Suprapubic skin (tissue), 4 donors: Measurements from ENCODE around the gene TAAR9.

Experiments used
- CTCF ChIP-seq, 2 donors: fragments of 200-600 bp in 1 of 2; fragments of 450-650 bp in 1 of 2; sonication (generic) in 1 of 2; IDR thresholded peaks; one replicate each; pipeline ENCODE4 v1.5.1; 2016 to 2019; ENCODE audit warnings: antibody characterized with exemption in 2 of 2, mild to moderate bottlenecking in 1 of 2, moderate library complexity in 1 of 2
- EP300 ChIP-seq: sonication (generic); formaldehyde crosslinking; IDR thresholded peaks from one replicate; pipeline ENCODE4 v1.6.1; 2017; ENCODE audit warnings: antibody characterized with exemption
- POLR2A ChIP-seq, 2 donors: fragments of 450-650 bp; IDR thresholded peaks; one replicate each; pipeline ENCODE4 v1.6.1; 2017; ENCODE audit warnings: antibody characterized with exemption in 2 of 2, mild to moderate bottlenecking in 2 of 2, moderate library complexity in 2 of 2
- POLR2AphosphoS5 ChIP-seq, 3 donors: sonication (generic); formaldehyde crosslinking; IDR thresholded peaks; one replicate each; pipeline ENCODE4 v1.6.1; 2017; ENCODE audit warnings: antibody characterized with exemption in 3 of 3

DNA sequence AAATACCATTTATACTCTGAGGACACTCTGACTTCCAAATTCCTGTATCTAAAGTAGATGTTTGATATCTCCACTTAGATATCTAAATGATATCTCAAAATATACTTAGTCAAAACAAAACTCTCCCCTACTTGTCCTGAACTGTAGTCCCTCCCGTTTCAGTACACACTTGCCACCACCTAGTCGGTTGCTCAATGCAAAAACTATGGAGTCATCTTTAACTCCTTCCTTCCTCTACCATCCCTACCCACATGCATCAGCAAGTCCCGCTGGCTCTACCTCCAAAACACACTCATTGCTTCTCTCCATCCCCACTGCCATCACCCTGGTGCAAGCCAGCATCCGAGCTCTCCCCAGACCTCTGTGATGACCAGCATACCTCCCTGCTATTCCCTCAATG lies 38.3 kb upstream of the TAAR9 start:
- TF ChIP-seq POLR2AphosphoS5 (IDR thresholded peaks at IDR 0.05) (no peak), CTCF (IDR thresholded peaks at IDR 0.05) (no peak), POLR2A (IDR thresholded peaks at IDR 0.05) (no peak), EP300 (no peak)
